Activated CD4-positive, CD25-positive, alpha-beta regulatory T cell treated with anti-CD3 and anti-CD28 coated beads, Interleukin-2, amount 50 U/mL, for 16 hours (primary cell): ENCODE results near the gene OR2C3.
"Not testable (repeated sequence)": the region's sequence is repeated elsewhere in the genome, so short reads cannot be mapped to it uniquely, and the experiment has no call there.

Experiments
- DNase-seq: peaks from one replicate; pipeline ENCODE4 v3.0.0-alpha.2; 2020; ENCODE audit warnings: low read depth, low spot score

Gene OR2C3

GRCh38 chr1:247517795-247518612, 18.2 kb downstream of the OR2C3 start:
- no peak for DNase-seq

- no peak for DNase-seq
Measured at GRCh38 chr1:247506831-247507230, 29.4 kb downstream of the OR2C3 start.

GRCh38 chr1:247500865-247501264, 35.4 kb downstream of the OR2C3 start:
- no peak for DNase-seq

GRCh38 chr1:247496581-247497285, 39.5 kb downstream of the OR2C3 start:
- no peak for DNase-seq

- no peak for DNase-seq
Measured at GRCh38 chr1:247494767-247495166, 41.5 kb downstream of the OR2C3 start.

- no peak for DNase-seq
Measured at GRCh38 chr1:247493106-247493505, 43.1 kb downstream of the OR2C3 start.

GRCh38 chr1:247491328-247491727, 44.9 kb downstream of the OR2C3 start:
- DNase-seq: no peak

- no peak for DNase-seq
Measured at GRCh38 chr1:247487057-247487456, 49.2 kb downstream of the OR2C3 start.

- no peak for DNase-seq
Measured at GRCh38 chr1:247482747-247483146, 53.5 kb downstream of the OR2C3 start.

GRCh38 chr1:247476328-247477058, 59.7 kb downstream of the OR2C3 start:
- not testable (repeated sequence) for DNase-seq

- no peak for DNase-seq
Measured at GRCh38 chr1:247475793-247476192, 60.4 kb downstream of the OR2C3 start.
